Activated T-cell treated with anti-CD3 and anti-CD28 coated beads, Interleukin-2, amount 50 U/mL, for 72 hours (primary cell): ENCODE results near the gene VWF. TPM values are rescaled to one million over a fixed set of nuclear protein-coding genes. Genes with fewer than 3 reads are reported as not detected.

Source experiments
- ATAC-seq, 2 donors: fragments of 150-1000 bp; cut with Tn5 transposase; replicated peaks in 1 of 2; 2 replicates each; pipeline ENCODE4 v1.10.0; 2021; ENCODE audit warnings: moderate library complexity in 2 of 2, mild to moderate bottlenecking in 1 of 2
- DNase-seq, 2 donors: peaks; one replicate each; pipeline ENCODE4 v3.0.0; 2021 to 2022; ENCODE audit warnings: mixed read lengths in 1 of 2
- H3K27ac Mint-ChIP-seq: one replicate; pipeline ENCODE4 v1.8.0; 2022; ENCODE audit warnings: mild to moderate bottlenecking, moderate library complexity, mixed read lengths
- H3K27me3 Mint-ChIP-seq: one replicate; pipeline ENCODE4 v1.8.0; 2022; ENCODE audit warnings: low read depth, mixed read lengths
- H3K36me3 Mint-ChIP-seq, 2 donors: one replicate each; pipeline ENCODE4 v1.8.0; 2022; ENCODE audit warnings: mixed read lengths in 2 of 2, mild to moderate bottlenecking in 1 of 2; ENCODE audit not compliant: insufficient read depth in 2 of 2
- H3K4me1 Mint-ChIP-seq: one replicate; pipeline ENCODE4 v1.8.0; 2022; ENCODE audit warnings: low read depth, mixed read lengths
- H3K4me3 Mint-ChIP-seq, 2 donors: one replicate each; pipeline ENCODE4 v1.8.0; 2022; ENCODE audit warnings: mild to moderate bottlenecking in 2 of 2, mixed read lengths in 2 of 2, moderate library complexity in 2 of 2
- H3K9me3 Mint-ChIP-seq, 2 donors: one replicate each; pipeline ENCODE4 v1.8.0; 2022; ENCODE audit warnings: mixed read lengths in 2 of 2
- total RNA-seq, 2 donors: library from RNA; stranded (reverse); gene quantifications; one replicate each; pipeline ENCODE4 v1.2.3, GENCODE V29; 2022

The VWF gene
- total RNA-seq, 2 donors from 2014 or later = 0.02 TPM

DNA sequence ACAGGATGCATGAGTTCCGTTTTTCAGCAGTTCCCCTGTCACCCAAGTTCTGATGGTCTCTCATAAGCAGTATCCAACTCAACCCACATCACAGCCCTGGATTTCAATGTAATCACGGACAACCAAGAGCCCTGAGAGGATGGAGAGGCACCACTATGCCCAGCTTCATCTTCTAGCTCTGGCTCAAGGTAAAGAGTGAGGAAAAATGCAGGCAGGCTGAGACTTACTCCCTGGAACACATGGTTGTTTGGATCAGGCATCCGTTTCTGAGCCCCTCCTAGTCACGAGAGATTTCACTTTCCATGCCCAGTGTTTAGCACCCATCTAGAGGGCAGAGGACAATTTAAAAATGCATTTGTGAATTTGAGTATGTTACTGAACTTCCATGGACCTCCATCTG is 224.4 kb downstream of the VWF start:
- no peak for DNase-seq
- Mint-ChIP-seq H3K27me3 (peaks cover 30% of the 10 kb centered on the region), H3K4me1 (no peaks in the 10 kb centered on the region), H3K27ac (no peak overlapping the region), H3K4me3 (no peak overlapping the region), H3K36me3 (no peaks in the 10 kb centered on the region), H3K9me3 (no peaks in the 10 kb centered on the region)
- no peak for ATAC-seq

DNA sequence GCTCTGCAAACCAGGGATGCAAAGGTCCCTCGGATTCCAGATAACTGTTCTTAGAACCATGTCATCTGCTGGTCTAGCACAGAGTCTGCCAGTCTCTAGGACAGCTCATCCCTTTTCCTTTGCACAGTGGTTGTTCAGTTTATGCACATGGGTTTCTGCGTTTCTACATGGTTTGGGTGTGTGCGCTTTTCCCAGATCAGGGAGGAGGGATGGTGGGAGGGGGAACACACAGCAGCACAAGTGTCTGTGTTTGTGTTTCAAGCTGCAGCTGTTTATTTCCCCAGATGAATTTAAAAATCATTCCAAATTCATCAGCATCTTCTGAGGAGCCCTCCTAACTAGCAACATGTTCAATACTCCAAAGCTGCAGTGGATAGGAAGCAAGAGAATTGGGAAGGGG is 224.8 kb downstream of the VWF start:
- H3K9me3 Mint-ChIP-seq = no peaks in the 10 kb centered on the region
- H3K27me3 Mint-ChIP-seq = peaks cover 30% of the 10 kb centered on the region
- H3K4me1 Mint-ChIP-seq = no peaks in the 10 kb centered on the region
- H3K36me3 Mint-ChIP-seq = no peaks in the 10 kb centered on the region
- no peak for ATAC-seq
- H3K4me3 Mint-ChIP-seq = no peak overlapping the region
- no peak for DNase-seq
- no peak overlapping the region for H3K27ac Mint-ChIP-seq

DNA sequence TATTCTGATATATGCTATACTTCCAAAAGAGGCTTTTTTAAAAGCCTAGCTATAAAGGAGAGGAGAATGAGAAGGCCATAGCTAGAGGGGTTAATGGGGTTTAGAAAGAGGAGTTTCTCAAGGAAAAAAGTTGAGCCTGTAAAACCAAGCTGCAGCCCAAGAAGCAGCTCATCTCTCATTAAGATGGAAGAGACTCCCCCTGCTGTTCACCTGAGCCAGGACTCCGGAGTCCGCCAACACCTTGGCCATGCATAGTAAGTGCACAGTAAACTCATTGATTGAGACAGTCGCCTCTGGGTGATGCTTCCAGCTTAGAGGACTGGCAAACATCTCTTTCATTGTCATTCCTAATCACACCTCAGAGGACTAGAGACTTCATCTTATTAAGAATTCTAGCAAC is 225.6 kb downstream of the VWF start:
- ATAC-seq (no peak), DNase-seq (no peak)
- no peak overlapping the region for H3K4me3 Mint-ChIP-seq
- no peaks in the 10 kb centered on the region for H3K9me3 Mint-ChIP-seq
- no peaks in the 10 kb centered on the region for H3K4me1 Mint-ChIP-seq
- H3K27ac Mint-ChIP-seq = no peak overlapping the region
- peaks cover 33% of the 10 kb centered on the region for H3K27me3 Mint-ChIP-seq
- no peaks in the 10 kb centered on the region for H3K36me3 Mint-ChIP-seq

Other genes with a start within 250 kb of the VWF start
- not detected for gene ANO2, start 179.4 kb downstream of the VWF start, total RNA-seq
- gene CD9, start 75.7 kb upstream of the VWF start, total RNA-seq = 1 to 10 TPM; 6.1 to 8.4 TPM
- gene PLEKHG6, start 186.0 kb upstream of the VWF start, total RNA-seq = not detected
- gene TNFRSF1A, start 217.4 kb upstream of the VWF start, total RNA-seq = 10 to 100 TPM; 48.4 to 52.1 TPM